MG63 (cell line): ENCODE data around the gene TAF11L13. TPM values are rescaled to one million over a fixed set of nuclear protein-coding genes. Genes with fewer than 3 reads are reported as not detected.

Experiments used
- DNase-seq: peaks from one replicate; pipeline ENCODE4 v3.0.0-alpha.2; 2020
- H3K27me3 ChIP-seq: fragments of 250-450 bp; sonication (Bioruptor Pico); 2 replicates; pipeline ENCODE4 v1.5.1; 2020; ENCODE audit warnings: mild to moderate bottlenecking, moderate library complexity
- H3K36me3 ChIP-seq: fragments of 250-450 bp; sonication (Bioruptor Pico); 2 replicates; pipeline ENCODE4 v1.5.1; 2020; ENCODE audit warnings: mild to moderate bottlenecking, moderate library complexity
- H3K4me3 ChIP-seq: fragments of 250-450 bp; sonication (Bioruptor Pico); 2 replicates; pipeline ENCODE4 v1.5.1; 2020; ENCODE audit warnings: mild to moderate bottlenecking, moderate library complexity
- H3K9me3 ChIP-seq: fragments of 250-450 bp; sonication (Bioruptor Pico); 2 replicates; pipeline ENCODE4 v1.5.1; 2020; ENCODE audit warnings: mild to moderate bottlenecking, moderate library complexity
- total RNA-seq: library from RNA; depleted of rRNA; stranded (reverse); fragments of >200 nt; shearing (Covaris generic); gene quantifications from 2 replicates; pipeline ENCODE4 v1.2.3, GENCODE V29; 2014; ENCODE audit warnings: low replicate concordance; rRNA removed

Gene TAF11L13
- total RNA-seq, 1 experiment from 2014 or later = not detected

- Histone ChIP-seq H3K36me3 (no peaks in the 10 kb centered on the region), H3K9me3 (no peaks in the 10 kb centered on the region), H3K4me3 (no peak overlapping the region), H3K27me3 (0 out of 2 replicates have a peak, but pooled peaks cover 7% of the 10 kb centered on the region)
- no peak for DNase-seq
These were observed 31.3 kb downstream of the TAF11L13 start for GRCh38 chr5:17663182-17663581.

- Histone ChIP-seq H3K27me3 (peaks cover 5% of the 10 kb centered on the region; the same call in 1 of the 2 replicates), H3K9me3 (no peaks in the 10 kb centered on the region), H3K36me3 (no peaks in the 10 kb centered on the region), H3K4me3 (no peak overlapping the region)
- no peak for DNase-seq
These were observed 33.9 kb downstream of the TAF11L13 start for GRCh38 chr5:17665836-17666235.

GRCh38 chr5:17666726-17667235, 34.9 kb downstream of the TAF11L13 start:
- H3K27me3 ChIP-seq = peaks cover 5% of the 10 kb centered on the region; the same call in 1 of the 2 replicates
- H3K36me3 ChIP-seq = no peaks in the 10 kb centered on the region
- no peaks in the 10 kb centered on the region for H3K9me3 ChIP-seq
- DNase-seq = no peak
- no peak overlapping the region for H3K4me3 ChIP-seq

GRCh38 chr5:17670353-17670752, 38.5 kb downstream of the TAF11L13 start:
- Histone ChIP-seq H3K27me3 (peaks cover 5% of the 10 kb centered on the region), H3K4me3 (no peak overlapping the region), H3K36me3 (no peaks in the 10 kb centered on the region), H3K9me3 (no peaks in the 10 kb centered on the region)
- no peak for DNase-seq

- DNase-seq = no peak
- H3K27me3 ChIP-seq = peaks cover 2% of the 10 kb centered on the region
- H3K9me3 ChIP-seq = no peaks in the 10 kb centered on the region
- H3K36me3 ChIP-seq = no peaks in the 10 kb centered on the region
- H3K4me3 ChIP-seq = no peak overlapping the region
These were observed 47.0 kb downstream of the TAF11L13 start for GRCh38 chr5:17678751-17679324.

GRCh38 chr5:17679597-17680203, 47.8 kb downstream of the TAF11L13 start:
- no peak for DNase-seq
- H3K36me3 ChIP-seq = no peaks in the 10 kb centered on the region
- H3K4me3 ChIP-seq = no peak overlapping the region
- H3K9me3 ChIP-seq = no peaks in the 10 kb centered on the region
- H3K27me3 ChIP-seq = peaks cover 3% of the 10 kb centered on the region

- Histone ChIP-seq H3K36me3 (no peaks in the 10 kb centered on the region), H3K27me3 (peaks cover 8% of the 10 kb centered on the region), H3K9me3 (no peaks in the 10 kb centered on the region), H3K4me3 (no peak overlapping the region)
- no peak for DNase-seq
These were observed 48.8 kb downstream of the TAF11L13 start for GRCh38 chr5:17680737-17681136.

Other genes starting within 250 kb of the TAF11L13 start
- not detected in 2 replicates for gene TAF11L2, start 133.9 kb upstream of the TAF11L13 start, total RNA-seq
- not detected in 2 replicates for gene TAF11L3, start 113.7 kb upstream of the TAF11L13 start, total RNA-seq
- gene TAF11L4, start 110.3 kb upstream of the TAF11L13 start, total RNA-seq = not detected in 2 replicates
- not detected in 2 replicates for gene TAF11L5, start 106.9 kb upstream of the TAF11L13 start, total RNA-seq
- not detected in 2 replicates for gene TAF11L6, start 103.4 kb upstream of the TAF11L13 start, total RNA-seq
- gene TAF11L7, start 46.3 kb upstream of the TAF11L13 start, total RNA-seq = not detected in 2 replicates
- not detected in 2 replicates for gene TAF11L8, start 41.1 kb upstream of the TAF11L13 start, total RNA-seq
- gene TAF11L9, start 37.7 kb upstream of the TAF11L13 start, total RNA-seq = not detected in 2 replicates
- not detected in 2 replicates for gene TAF11L10, start 34.3 kb upstream of the TAF11L13 start, total RNA-seq
- not detected in 2 replicates for gene TAF11L11, start 27.9 kb upstream of the TAF11L13 start, total RNA-seq
- not detected in 2 replicates for gene TAF11L12, start 21.7 kb upstream of the TAF11L13 start, total RNA-seq
- not detected in 2 replicates for gene TAF11L14, start 2.4 kb downstream of the TAF11L13 start, total RNA-seq